C4-2B (cell line): ENCODE data around the gene PLOD2.

ENCODE experiments used
- CTCF ChIP-seq: fragments of 450-650 bp; conservative IDR thresholded peaks from 2 replicates; pipeline ENCODE4 v1.5.1; 2017; ENCODE audit warnings: mild to moderate bottlenecking
- ZFX ChIP-seq: fragments of 450-650 bp; IDR thresholded peaks from 2 replicates; pipeline ENCODE4 v1.6.1; 2017

DNA sequence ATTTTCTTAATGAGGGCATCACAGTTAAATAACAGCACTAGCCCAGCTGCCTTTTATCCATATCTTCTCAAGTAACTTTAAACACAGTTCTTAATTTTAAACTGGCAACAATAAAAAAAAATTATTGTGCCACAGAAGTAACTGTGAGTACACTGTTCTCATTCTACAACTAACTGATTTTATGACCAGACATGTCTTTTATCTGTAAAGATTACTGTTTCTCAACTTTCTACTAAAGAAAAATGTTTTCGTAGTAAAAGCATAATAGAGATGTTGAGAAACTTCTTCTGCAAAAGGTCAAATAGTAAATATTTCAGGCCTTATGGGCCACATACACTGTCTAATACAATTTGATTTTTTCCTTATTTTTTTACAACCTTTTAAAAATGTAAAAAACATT is 32.0 kb downstream of the PLOD2 start:
- TF ChIP-seq CTCF (no peak), ZFX (no peak)
